ENCODE data around the gene ELF5.

ELF5 gene

DNA sequence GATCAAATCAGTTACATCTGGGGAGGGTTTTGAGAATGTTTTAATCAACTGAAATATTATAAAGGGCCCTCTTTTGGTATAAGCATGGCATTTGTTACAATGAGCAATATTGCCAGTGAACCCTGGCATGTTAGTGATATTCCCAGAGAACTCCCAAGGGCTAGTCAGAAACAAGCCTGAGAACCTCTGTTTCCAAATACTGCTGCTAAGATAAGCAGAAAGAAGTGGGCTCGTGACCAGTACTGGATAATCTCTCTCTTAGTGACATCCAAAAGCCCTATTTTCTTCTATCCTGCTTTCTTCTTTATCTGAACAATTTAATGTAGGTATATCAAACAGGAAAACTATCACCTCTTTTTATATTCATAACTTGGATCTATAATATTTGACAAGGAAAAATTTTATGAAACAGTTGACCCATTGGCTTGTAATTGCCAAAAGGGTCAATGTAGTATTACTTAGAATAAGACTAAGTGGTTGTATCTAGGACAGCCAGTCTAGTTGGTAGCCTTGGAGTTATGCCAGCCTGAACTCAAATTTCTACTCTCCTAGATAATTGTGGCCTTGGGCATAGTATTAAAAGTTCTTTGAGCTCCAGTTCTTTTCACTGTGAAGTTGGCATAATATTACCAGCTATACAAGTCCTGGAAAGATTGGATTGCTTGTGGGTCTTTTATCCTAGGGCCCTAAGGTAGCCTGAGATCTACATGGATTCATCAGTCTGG lies 59.1 kb downstream of the ELF5 start:
- no peak for DNase-seq (ENCODE audit: low read depth in 2 of 2)

DNA sequence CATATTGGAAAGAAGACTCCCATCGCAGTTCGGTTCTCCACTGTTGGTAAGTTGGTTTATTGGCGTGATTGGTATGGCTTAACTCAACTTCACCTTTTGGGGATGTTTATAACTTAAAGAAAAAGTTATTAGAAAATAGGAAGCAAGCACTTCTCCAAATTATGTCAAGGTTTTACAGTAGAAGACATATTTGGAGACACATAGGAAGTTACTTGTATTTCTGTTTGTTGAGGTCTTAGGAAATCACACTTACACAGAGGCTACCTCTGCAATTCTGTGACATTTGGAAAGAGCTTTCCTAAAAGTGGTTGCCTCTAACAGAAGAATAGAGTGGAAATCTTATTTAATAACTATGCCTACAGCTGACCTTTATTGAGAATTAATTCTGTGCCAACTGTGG lies 62.5 kb downstream of the ELF5 start:
- DNase-seq (ENCODE audit: low read depth in 2 of 2) = no peak

DNA sequence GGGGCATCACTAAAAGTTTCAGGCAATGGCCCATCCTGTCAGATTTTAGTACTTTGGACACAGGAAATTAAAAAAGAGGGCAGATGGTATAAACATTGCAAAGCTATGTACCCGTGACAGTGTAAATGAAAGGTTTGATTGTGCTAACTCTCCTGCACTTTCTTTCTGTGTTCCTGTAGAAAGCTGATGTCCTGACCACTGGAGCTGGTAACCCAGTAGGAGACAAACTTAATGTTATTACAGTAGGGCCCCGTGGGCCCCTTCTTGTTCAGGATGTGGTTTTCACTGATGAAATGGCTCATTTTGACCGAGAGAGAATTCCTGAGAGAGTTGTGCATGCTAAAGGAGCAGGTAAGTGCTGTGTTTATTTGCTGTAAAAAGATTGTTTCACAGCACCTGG lies 64.6 kb downstream of the ELF5 start:
- DNase-seq (ENCODE audit: low read depth in 2 of 2) = no peak

DNA sequence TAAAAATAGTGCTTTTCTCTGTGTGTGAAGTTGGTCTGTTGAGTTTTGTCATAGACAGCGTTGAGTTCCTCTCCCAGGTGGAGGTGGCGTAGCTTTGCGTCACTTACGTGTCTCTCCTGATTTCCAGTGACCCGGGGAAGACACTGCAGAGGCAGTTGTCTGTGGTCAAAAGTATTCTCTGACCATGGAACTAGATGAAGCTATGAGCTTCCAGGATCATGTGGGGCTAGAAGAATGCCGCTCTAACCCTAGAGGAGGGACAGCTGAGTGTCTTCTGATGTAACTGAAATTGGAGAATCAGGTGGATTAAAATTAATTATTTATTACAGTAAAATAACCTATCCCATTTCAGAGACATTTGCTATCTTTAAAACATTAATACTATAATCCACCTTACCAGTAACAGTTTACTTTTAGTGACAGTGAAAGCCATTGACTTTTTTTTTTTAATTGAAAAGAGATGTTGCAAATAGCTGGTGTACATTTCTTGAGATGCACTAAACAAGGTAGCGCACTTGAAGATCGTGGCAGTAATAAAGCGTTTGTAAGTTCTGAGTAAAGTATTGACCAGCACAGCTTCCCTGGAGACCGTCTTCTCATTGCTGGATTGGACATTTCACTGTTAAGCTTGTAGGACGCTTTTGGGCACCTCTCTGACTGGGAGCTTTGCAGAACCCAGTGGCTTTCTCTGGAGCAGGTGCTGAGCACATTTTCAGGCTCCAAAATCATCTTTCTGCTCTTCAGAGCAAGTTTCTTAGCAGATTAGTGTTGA lies 65.2 kb downstream of the ELF5 start:
- DNase-seq (ENCODE audit: low read depth in 2 of 2) = no peak

DNA sequence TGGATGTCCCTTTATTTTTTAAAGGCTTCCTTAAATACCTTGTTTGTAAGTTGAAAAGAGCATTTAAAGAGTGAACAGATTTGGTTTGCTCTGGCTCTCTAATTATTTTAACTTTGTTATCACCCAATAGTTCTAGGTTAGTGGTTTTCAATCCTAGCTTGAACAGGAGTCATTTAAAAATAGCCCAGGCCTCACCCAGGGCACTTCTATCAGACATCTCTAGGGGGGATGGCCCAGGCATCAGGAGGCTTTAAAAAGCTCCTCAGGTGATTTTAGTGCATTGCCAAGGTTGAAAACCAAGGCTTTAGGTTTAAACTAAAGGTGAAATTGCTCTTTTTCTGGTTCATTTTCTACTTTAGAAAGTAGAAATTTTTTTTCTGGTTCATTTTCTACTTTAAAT lies 66.5 kb downstream of the ELF5 start:
- no peak for DNase-seq (ENCODE audit: low read depth in 2 of 2)

DNA sequence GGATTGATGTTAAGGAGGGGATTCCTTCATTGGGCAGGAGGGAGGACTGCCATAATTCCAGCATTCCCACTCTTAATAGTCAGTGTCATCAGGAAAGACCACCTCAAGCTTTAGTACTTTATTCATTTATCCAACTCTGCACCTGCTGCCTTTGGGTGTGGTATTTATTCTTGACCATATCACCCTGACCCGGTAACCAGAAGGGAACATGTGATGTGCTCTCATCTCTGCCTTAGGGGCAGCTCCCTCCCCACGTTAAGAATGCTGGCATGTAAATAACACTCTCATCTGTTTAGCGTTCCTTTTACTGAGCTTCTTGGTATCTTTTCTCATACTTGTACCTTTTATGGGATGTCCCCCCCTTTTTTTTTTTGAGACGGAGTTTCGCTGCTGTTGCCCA lies 67.2 kb downstream of the ELF5 start:
- DNase-seq (ENCODE audit: low read depth in 2 of 2) = no peak

DNA sequence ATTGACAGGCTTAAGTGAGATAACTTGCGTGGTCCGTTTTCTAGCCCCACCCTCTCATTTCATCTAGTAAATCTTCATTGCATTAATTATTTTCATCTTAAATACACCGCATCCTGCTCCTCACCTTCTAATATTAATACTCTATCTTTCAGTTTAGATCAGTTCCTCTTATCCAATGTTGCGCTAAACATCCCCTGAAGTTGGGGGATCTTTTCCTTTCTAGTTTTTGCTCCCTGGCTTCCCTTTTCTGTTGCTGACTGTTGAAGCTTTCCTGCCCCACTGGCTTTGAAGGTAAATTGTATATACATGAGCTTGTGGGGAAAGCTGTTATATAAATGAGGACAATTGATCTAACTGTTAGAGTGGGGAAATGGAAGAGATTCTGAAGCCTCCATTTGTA lies 67.6 kb downstream of the ELF5 start:
- no peak for DNase-seq (ENCODE audit: low read depth in 2 of 2)

DNA sequence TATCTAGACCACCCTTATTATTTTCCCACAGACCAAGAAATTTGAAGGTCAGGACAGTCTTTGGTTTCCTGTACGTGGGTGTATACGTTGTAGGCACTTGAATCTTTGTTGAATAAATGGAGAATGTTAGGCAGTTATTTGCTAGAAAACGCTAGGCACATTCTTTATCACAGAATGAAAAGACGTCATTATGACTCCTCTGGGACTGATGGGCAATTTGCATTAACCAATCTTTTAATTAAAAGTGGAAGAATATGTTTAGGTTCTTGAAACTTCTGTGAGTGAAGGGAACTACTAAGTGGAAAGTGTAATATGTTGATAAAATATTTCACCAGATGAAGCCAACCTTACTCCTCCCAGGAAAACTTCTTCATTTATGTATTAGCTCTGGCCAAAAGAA lies 69.2 kb downstream of the ELF5 start:
- no peak for DNase-seq (ENCODE audit: low read depth in 2 of 2)

DNA sequence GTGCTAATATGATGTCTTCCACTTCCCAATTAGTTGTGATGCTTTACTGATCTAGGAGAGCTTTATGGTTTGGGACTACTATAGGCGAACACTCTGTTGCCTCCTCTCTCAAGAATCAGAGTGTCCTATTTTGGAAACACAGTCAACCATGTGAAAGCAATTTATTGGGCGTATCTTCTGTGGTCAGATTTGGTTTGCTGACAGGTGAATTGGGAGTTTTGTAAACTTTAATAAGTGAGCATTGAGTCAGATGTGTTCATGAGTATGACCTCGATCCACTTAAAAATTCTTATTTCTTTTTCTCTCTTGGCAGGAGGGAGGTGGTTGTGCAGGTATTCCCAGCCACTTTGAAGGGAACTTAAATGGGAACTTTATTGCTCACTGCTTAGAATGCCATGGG lies 70.5 kb downstream of the ELF5 start:
- DNase-seq (ENCODE audit: low read depth in 2 of 2) = no peak

DNA sequence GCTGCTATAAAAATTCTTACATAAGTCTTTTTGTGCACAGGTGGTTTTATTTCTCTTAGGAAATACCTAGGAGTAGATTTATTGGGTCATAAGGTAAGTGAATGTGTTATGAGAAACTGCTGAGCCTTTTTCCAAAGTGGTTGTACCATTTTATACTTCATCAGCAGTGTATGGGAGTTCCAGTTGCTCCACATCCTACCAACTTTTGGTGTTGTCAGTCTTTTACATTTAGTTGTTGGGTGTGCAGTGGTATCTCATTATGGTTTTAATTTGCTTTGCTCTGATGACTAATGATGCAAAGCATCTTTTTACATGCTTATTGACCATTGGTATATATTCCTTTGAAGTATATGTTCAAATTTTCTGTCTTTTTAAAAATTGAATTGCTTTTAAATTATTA lies 71.8 kb downstream of the ELF5 start:
- no peak for DNase-seq (ENCODE audit: low read depth in 2 of 2)

DNA sequence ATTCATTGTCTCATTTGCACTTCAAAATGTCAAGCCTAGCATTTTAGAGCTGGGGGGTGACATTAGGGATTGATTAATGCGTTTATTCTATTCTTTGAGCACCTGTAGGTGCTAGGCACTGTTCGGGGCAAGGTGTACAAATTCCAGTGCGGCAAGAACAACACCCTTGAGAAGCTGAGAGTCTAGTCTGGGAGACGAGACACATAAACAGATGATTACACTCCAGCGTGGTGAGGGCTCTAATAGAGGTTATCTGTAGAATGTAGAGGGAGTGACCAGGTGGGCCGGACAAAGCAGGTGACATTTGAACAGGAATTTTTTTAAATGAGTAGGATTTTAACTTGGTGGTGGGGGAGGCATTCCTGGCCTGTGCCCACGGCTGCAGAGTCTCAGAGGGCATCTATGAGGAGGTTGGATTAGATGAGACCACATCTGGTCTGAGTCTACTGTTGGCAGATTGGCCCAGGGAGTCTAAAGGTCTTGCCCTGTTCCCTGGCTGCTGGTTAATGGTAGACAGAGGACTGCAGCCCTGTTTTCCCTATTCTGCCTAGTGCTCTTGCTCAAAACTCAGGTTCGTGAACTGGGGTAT lies 73.9 kb downstream of the ELF5 start:
- no peak for DNase-seq (ENCODE audit: low read depth in 2 of 2)

DNA sequence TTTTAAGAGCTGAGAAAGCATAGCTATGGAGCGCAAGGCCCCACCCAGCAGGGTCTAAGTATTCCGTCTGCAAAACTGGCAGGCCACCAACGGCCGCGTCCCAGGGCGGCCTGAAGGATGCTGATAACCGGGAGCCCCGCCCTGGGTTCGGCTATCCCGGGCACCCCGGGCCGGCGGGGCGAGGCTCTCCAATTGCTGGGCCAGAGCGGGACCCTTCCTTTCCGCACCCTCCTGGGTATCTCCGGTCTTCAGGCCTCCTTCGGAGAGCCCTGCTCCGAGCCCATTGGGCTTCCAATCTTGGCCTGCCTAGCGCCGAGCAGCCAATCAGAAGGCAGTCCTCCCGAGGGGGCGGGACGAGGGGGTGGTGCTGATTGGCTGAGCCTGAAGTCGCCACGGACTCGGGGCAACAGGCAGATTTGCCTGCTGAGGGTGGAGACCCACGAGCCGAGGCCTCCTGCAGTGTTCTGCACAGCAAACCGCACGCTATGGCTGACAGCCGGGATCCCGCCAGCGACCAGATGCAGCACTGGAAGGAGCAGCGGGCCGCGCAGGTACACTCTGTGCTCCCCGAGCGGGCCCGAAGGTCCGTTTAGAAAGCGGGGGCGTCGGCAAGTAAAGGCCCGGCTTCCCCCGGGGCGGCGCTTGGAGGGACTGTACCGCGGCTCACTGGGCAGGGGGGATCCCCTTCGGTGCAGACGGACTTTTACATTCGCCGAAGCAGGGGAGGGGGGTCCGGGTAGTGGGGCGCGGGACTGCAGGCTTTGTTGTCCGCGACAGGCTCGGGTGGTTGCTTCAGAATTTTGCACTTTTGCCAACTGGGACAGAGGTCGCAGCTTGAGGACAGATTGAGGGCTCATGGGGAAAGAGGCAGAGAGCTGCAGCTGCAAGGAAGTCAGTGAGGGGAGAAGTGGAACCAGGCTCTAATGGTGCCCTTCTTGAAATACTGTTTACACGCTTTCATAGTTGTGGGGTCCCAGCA lies 74.8 kb downstream of the ELF5 start, which contains the start of gene CAT:
Gene CAT (plus strand): TSS at position 406 of the 979 bp plus-strand sequence. CDS start 80 bp downstream, at position 486.
- peak; percentile 96 for DNase-seq (ENCODE audit: low read depth in 2 of 2)

DNA sequence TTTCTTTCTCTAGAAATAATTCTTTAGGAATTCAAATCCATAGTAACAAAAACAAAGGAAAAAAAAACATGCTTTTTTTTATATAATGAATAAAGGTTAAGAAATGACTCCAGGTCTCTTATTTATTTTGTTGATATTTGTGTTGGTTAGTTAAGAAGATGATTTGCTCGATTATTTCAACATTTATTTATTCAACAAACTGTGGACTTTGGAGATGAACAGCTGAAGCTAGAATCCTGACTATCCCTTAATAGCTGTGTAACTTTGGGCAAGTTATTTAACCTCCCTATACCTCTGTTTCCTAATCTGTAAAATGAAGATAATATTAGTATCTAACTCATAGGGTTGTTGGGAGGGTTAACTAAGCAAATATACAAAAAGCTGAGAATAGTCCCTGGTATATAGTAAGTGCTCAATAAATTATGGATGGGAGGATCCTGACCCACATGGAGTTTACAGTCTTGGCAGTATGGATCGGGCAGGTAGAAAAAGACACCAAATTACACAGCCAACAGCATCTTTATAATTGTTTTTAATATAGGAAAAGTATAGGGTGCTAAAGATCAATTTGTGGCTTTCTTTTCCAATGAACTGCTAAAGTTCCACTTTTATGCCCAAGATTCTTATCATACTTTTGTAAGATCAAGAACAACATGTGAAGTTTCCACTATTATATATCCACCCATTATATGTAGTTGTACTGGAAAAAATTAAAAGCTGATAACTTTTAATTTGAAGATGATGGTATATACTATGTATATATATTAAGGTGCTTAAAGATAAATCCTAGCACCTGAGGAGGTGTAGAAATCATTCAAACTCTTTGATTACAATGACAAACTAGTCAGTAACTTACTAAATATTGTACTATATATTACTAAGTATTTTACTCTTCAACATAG lies 76.1 kb downstream of the ELF5 start:
- DNase-seq (ENCODE audit: low read depth in 2 of 2) = no peak

DNA sequence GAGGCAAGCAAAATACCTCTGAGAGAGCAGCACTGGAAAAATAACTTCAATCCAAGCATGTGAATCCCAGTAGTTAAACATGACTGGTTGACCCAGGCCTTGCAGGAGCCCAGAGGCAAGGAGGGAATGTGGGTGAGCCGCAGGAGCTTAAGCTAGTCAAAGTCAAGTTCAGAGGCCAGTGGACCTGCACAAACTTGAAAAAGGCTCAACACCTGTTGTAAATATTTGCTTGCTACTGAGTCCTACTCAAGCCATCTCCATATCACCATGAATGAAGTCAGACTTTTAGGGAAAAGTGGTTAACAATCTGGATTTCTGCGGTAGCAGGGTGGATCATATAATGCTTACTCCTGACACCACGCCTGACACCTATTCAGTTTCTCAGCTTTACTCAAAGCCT lies 79.7 kb downstream of the ELF5 start:
- DNase-seq (ENCODE audit: low read depth in 2 of 2) = no peak

DNA sequence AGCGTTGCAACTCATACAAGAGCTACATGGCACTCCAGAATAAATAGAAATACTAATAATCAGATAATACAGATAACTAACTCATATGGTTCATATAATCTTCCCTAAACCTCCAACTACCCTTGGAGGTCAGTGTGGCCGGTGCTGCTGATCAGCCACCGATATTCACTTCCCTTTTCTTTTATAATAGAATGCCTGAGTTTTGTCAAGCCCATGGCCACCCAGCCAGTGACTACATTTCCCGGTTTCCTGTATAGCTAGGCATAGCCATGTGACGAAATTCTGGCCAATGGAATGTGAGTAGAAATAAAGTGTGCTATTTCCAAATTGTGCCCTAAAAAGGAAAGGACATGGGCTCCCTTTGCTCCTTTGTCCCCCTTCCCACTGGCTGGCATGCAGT lies 80.8 kb downstream of the ELF5 start:
- no peak for DNase-seq (ENCODE audit: low read depth in 2 of 2)

DNA sequence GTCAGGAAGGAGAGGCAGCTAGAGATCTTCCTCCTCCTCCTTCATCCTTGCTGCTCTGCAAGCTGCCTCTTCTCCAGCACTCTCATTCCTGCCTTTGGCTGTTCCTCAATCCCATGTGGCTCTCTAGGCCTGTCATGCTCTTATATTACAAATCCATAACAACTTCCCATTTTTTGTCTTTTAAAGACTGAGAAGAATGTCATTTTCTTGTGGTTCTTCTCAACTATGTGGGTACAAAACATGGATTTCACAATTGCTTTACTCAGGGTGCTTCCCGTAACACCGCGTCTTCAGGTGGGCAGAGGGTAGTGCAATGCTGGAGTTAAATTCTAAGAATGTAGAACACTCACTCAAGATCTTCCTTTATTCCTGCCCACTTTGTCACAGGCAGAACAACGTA lies 81.6 kb downstream of the ELF5 start:
- no peak for DNase-seq (ENCODE audit: low read depth in 2 of 2)
